ENCODE data around the gene SP6.

DNA sequence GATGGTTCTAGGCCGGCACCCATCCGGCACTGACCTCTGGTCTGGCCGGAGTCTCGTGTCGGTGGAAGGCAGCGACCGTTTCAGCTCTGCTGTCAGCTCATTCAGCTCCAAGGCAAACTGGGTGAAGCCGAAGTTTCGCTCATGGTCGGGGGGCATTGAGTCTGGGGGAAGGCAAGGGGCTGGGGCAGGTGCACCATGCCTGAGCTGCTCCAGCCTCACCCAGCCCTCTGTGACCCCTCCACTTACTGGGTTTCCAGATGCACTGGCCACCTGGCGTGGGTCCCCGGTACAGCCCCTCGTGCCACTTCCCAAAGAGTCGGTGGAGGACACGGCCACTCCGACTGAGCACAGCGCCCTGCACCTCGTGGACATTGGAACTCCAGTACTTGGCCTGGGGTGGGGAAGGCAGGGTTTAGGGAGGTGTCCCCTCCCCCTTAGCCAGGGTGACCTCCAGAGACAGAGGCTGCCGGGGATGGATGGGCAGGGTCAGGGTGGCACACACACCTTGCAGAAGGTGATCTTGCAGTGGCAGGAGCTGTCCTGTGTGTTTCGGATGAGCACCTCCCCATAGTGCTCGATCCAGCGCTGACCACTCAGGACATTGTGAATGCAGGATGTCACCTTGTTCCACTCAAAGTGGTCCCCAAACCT, 42.0 kb downstream of the SP6 start:
- TF ChIP-seq MAX (IDR thresholded peaks at IDR 0.05) (no peak), POLR2AphosphoS5 (IDR thresholded peaks at IDR 0.05; ENCODE audit: low read depth, low read length) (no peak), ATF3 (IDR thresholded peaks at IDR 0.05) (no peak), CEBPB (IDR thresholded peaks at IDR 0.05; ENCODE audit: low read depth) (no peak), ELF1 (IDR thresholded peaks at IDR 0.05; ENCODE audit: borderline replicate concordance, low read depth) (no peak), EZH2 (IDR thresholded peaks at IDR 0.05) (no peak), JUND (IDR thresholded peaks at IDR 0.05) (no peak)
- TF ChIP-seq, protein P1, sequence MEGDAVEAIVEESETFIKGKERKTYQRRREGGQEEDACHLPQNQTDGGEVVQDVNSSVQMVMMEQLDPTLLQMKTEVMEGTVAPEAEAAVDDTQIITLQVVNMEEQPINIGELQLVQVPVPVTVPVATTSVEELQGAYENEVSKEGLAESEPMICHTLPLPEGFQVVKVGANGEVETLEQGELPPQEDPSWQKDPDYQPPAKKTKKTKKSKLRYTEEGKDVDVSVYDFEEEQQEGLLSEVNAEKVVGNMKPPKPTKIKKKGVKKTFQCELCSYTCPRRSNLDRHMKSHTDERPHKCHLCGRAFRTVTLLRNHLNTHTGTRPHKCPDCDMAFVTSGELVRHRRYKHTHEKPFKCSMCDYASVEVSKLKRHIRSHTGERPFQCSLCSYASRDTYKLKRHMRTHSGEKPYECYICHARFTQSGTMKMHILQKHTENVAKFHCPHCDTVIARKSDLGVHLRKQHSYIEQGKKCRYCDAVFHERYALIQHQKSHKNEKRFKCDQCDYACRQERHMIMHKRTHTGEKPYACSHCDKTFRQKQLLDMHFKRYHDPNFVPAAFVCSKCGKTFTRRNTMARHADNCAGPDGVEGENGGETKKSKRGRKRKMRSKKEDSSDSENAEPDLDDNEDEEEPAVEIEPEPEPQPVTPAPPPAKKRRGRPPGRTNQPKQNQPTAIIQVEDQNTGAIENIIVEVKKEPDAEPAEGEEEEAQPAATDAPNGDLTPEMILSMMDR (IDR thresholded peaks at IDR 0.05 in 2 of 3, conservative IDR thresholded peaks at IDR 0.05 in 1 of 3; ENCODE audit: borderline replicate concordance in 1 of 3, insufficient read depth in 1 of 3, low read depth in 2 of 3, low read length in 2 of 3), result no peak
- TF ChIP-seq, protein P2, sequence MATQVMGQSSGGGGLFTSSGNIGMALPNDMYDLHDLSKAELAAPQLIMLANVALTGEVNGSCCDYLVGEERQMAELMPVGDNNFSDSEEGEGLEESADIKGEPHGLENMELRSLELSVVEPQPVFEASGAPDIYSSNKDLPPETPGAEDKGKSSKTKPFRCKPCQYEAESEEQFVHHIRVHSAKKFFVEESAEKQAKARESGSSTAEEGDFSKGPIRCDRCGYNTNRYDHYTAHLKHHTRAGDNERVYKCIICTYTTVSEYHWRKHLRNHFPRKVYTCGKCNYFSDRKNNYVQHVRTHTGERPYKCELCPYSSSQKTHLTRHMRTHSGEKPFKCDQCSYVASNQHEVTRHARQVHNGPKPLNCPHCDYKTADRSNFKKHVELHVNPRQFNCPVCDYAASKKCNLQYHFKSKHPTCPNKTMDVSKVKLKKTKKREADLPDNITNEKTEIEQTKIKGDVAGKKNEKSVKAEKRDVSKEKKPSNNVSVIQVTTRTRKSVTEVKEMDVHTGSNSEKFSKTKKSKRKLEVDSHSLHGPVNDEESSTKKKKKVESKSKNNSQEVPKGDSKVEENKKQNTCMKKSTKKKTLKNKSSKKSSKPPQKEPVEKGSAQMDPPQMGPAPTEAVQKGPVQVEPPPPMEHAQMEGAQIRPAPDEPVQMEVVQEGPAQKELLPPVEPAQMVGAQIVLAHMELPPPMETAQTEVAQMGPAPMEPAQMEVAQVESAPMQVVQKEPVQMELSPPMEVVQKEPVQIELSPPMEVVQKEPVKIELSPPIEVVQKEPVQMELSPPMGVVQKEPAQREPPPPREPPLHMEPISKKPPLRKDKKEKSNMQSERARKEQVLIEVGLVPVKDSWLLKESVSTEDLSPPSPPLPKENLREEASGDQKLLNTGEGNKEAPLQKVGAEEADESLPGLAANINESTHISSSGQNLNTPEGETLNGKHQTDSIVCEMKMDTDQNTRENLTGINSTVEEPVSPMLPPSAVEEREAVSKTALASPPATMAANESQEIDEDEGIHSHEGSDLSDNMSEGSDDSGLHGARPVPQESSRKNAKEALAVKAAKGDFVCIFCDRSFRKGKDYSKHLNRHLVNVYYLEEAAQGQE (IDR thresholded peaks at IDR 0.05; ENCODE audit: low read depth), result no peak

Measured in HCT116 (cell line).